Measurements from ENCODE around the gene SNAP23. TPM values are rescaled to one million over a fixed set of nuclear protein-coding genes. Genes with fewer than 3 reads are reported as not detected.

SNAP23 gene
- total RNA-seq (34.0 TPM), polyA plus RNA-seq (66.3 TPM)
- long read RNA-seq, donor 1, transcript SNAP23-201 (8 exons, 2,687 nt), result major isoform, 5 of 6 reads
- long read RNA-seq, donor 1, partial matches to known transcripts, result 0 of 6 reads
- long read RNA-seq, donor 1, other reads (novel, unspliced or antisense), result 0 of 6 reads
- long read RNA-seq, donor 2, result 0 reads
- long read RNA-seq, donor 3, transcript SNAP23-201 (8 exons, 2,687 nt), result major isoform, 18 of 96 reads
- long read RNA-seq, donor 3, partial matches to known transcripts, result 74 of 96 reads
- long read RNA-seq, donor 3, other reads (novel, unspliced or antisense), result 0 of 96 reads
- long read RNA-seq, donor 4, transcript SNAP23-201 (8 exons, 2,687 nt), result major isoform, 5 of 5 reads
- long read RNA-seq, donor 4, partial matches to known transcripts, result 0 of 5 reads
- long read RNA-seq, donor 4, other reads (novel, unspliced or antisense), result 0 of 5 reads
- long read RNA-seq, donor 5, transcript SNAP23-201 (8 exons, 2,687 nt), result major isoform, 25 of 43 reads
- long read RNA-seq, donor 5, partial matches to known transcripts, result 11 of 43 reads
- long read RNA-seq, donor 5, other reads (novel, unspliced or antisense), result 5 of 43 reads
- long read RNA-seq, donor 6, transcript SNAP23-201 (8 exons, 2,687 nt), result major isoform, 13 of 58 reads
- long read RNA-seq, donor 6, partial matches to known transcripts, result 43 of 58 reads
- long read RNA-seq, donor 6, other reads (novel, unspliced or antisense), result 0 of 58 reads
- long read RNA-seq, donor 7, transcript SNAP23-201 (8 exons, 2,687 nt), result major isoform, 16 of 24 reads
- long read RNA-seq, donor 7, partial matches to known transcripts, result 6 of 24 reads
- long read RNA-seq, donor 7, other reads (novel, unspliced or antisense), result 0 of 24 reads
- long read RNA-seq, donor 8, transcript SNAP23-201 (8 exons, 2,687 nt), result major isoform, 14 of 14 reads
- long read RNA-seq, donor 8, partial matches to known transcripts, result 0 of 14 reads
- long read RNA-seq, donor 8, other reads (novel, unspliced or antisense), result 0 of 14 reads
- long read RNA-seq, donor 9, transcript SNAP23-201 (8 exons, 2,687 nt), result major isoform, 15 of 16 reads
- long read RNA-seq, donor 9, partial matches to known transcripts, result 0 of 16 reads
- long read RNA-seq, donor 9, other reads (novel, unspliced or antisense), result 0 of 16 reads
- long read RNA-seq, donor 10, transcript SNAP23-201 (8 exons, 2,687 nt), result major isoform, 19 of 35 reads
- long read RNA-seq, donor 10, partial matches to known transcripts, result 12 of 35 reads
- long read RNA-seq, donor 10, other reads (novel, unspliced or antisense), result 0 of 35 reads

- Histone ChIP-seq H3K27me3 (ENCODE audit: control insufficient read depth in 2 of 2, insufficient read depth in 1 of 2, low read length in 1 of 2) (no peaks in the 10 kb centered on the region), H3K4me3 (ENCODE audit: low read length in 2 of 2) (peak within 1 kb of the TSS; percentile 75 to 94), H3K27ac (ENCODE audit: low read depth in 1 of 2, low read length in 1 of 2) (peak within 1 kb of the TSS; percentile 86 to 89), H3K9me3 (ENCODE audit: control insufficient read depth in 2 of 2, insufficient read depth in 1 of 2, low read length in 1 of 2) (no peaks in the 10 kb centered on the region), H3K4me1 (ENCODE audit: control insufficient read depth in 2 of 2, insufficient read depth in 2 of 2, low read length in 2 of 2) (peaks cover 13 to 22% of the 10 kb centered on the region in 2 donors), H3K36me3 (ENCODE audit: control insufficient read depth in 2 of 2, insufficient read depth in 2 of 2, low read length in 1 of 2) (no peaks in the 10 kb centered on the region)
- under 1% methylated on average over 43 of the region's 43 CpGs for WGBS
- peak; percentile 61 to 86 (median 73) for DNase-seq (ENCODE audit: low read depth in 6 of 9, low spot score in 9 of 9)
Observed at GRCh38 chr15:42495361-42496212, at the start of gene SNAP23. TSS of gene SNAP23 (plus strand) at chr15:42495634. CDS start at chr15:42511847, 16,213 bp downstream.

- Histone ChIP-seq H3K4me3 (ENCODE audit: low read length in 2 of 2) (no peak overlapping the region), H3K27me3 (ENCODE audit: control insufficient read depth in 2 of 2, insufficient read depth in 1 of 2, low read length in 1 of 2) (no peaks in the 10 kb centered on the region), H3K36me3 (ENCODE audit: control insufficient read depth in 2 of 2, insufficient read depth in 2 of 2, low read length in 1 of 2) (peaks cover 49 to 57% of the 10 kb centered on the region in 2 donors), H3K4me1 (ENCODE audit: control insufficient read depth in 2 of 2, insufficient read depth in 2 of 2, low read length in 2 of 2) (no peaks in the 10 kb centered on the region), H3K27ac (ENCODE audit: low read depth in 1 of 2, low read length in 1 of 2) (no peak overlapping the region), H3K9me3 (ENCODE audit: control insufficient read depth in 2 of 2, insufficient read depth in 1 of 2, low read length in 1 of 2) (no peaks in the 10 kb centered on the region)
- no peak for DNase-seq (ENCODE audit: low read depth in 6 of 9, low spot score in 9 of 9)
- 95% methylated on average over 2 of the region's 2 CpGs for WGBS
Observed at GRCh38 chr15:42447599-42447998, 47.8 kb upstream of the SNAP23 start.

DNA sequence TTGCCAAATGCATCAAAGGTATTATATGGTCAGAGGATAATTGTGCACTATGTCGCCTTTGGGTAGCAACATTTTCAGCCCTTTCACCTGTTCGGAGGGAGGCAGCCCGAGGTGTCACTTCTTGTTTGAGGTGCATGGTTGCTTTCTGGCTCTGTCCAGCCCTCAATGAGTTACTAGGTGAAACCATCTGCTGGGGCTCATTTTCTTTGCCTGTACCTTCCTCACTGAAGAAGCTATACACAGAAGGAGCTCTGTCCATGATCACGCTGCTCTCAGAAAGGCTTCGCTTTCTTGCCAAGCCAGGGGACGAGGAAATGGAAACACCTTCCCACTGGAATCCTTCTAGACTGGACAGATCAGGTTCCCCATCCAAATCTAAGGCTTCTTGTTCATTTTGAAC, 47.2 kb upstream of the SNAP23 start:
- WGBS, result 98% methylated on average over 6 of the region's 6 CpGs
- Histone ChIP-seq H3K36me3 (ENCODE audit: control insufficient read depth in 2 of 2, insufficient read depth in 2 of 2, low read length in 1 of 2) (peaks cover 49 to 53% of the 10 kb centered on the region in 2 donors), H3K27me3 (ENCODE audit: control insufficient read depth in 2 of 2, insufficient read depth in 1 of 2, low read length in 1 of 2) (no peaks in the 10 kb centered on the region), H3K27ac (ENCODE audit: low read depth in 1 of 2, low read length in 1 of 2) (peak overlapping the region in 1 of 2 donors; percentile 18), H3K9me3 (ENCODE audit: control insufficient read depth in 2 of 2, insufficient read depth in 1 of 2, low read length in 1 of 2) (no peaks in the 10 kb centered on the region), H3K4me1 (ENCODE audit: control insufficient read depth in 2 of 2, insufficient read depth in 2 of 2, low read length in 2 of 2) (no peaks in the 10 kb centered on the region), H3K4me3 (ENCODE audit: low read length in 2 of 2) (no peak overlapping the region)
- DNase-seq (ENCODE audit: low read depth in 6 of 9, low spot score in 9 of 9), result no peak

DNA sequence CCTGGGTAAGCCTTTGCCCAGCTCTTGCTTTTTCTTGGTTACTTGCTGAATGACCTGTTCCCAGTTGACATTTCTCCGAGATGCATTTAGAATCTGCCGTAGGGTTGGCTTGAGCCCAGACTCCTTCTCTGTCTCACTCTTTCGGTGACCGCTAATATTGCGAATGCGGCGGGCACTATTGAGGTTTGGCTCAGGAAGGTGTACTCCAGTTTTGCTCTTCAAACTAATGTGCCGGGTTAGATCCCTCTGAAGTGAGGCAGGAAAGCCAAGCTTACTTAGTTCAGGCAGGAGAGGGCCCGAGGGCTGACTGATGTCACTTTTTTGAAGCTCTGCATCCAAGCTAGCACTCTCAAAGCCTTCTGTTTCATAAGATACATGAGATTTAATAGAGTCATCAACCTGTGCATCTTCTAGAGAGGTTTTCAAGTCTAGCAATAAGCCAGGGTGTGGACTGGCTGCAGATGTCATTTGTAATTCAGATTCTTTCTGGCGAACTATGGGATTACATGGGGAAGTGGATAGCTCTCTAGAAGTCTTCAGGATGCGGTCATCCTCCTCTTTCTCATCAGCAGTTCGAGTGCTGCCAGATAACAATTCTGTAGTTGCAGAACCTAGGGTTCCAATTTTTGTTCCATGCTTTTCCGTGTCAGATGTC, 45.5 kb upstream of the SNAP23 start:
- no peaks in the 10 kb centered on the region for H3K27me3 ChIP-seq (ENCODE audit: control insufficient read depth in 2 of 2, insufficient read depth in 1 of 2, low read length in 1 of 2)
- no peak overlapping the region for H3K27ac ChIP-seq (ENCODE audit: low read depth in 1 of 2, low read length in 1 of 2)
- H3K4me1 ChIP-seq (ENCODE audit: control insufficient read depth in 2 of 2, insufficient read depth in 2 of 2, low read length in 2 of 2), result no peaks in the 10 kb centered on the region
- no peak for DNase-seq (ENCODE audit: low read depth in 6 of 9, low spot score in 9 of 9)
- H3K4me3 ChIP-seq (ENCODE audit: low read length in 2 of 2), result no peak overlapping the region
- H3K9me3 ChIP-seq (ENCODE audit: control insufficient read depth in 2 of 2, insufficient read depth in 1 of 2, low read length in 1 of 2), result no peaks in the 10 kb centered on the region
- peaks cover 41 to 44% of the 10 kb centered on the region in 2 donors for H3K36me3 ChIP-seq (ENCODE audit: control insufficient read depth in 2 of 2, insufficient read depth in 2 of 2, low read length in 1 of 2)
- 98% methylated on average over 13 of the region's 13 CpGs for WGBS

DNA sequence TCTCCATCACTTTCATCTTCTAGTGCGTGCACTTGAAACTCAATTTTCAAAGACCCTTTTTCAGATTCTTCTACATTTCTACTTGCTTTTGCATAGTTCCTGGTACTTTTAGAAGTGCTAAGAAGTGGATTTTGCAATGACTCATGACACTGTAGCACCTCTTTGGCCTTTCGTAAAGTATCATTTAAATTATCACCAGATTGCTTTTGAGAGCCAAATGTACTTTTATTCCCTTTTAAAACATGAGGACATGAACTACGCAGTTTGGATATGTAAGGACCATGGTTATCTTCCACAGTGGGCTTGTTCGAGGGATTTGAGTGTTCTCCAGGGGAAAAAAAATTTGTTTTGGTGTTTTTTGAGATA, 45.0 kb upstream of the SNAP23 start:
- Histone ChIP-seq H3K36me3 (ENCODE audit: control insufficient read depth in 2 of 2, insufficient read depth in 2 of 2, low read length in 1 of 2) (peaks cover 39 to 41% of the 10 kb centered on the region in 2 donors), H3K4me1 (ENCODE audit: control insufficient read depth in 2 of 2, insufficient read depth in 2 of 2, low read length in 2 of 2) (no peaks in the 10 kb centered on the region), H3K27ac (ENCODE audit: low read depth in 1 of 2, low read length in 1 of 2) (no peak overlapping the region), H3K4me3 (ENCODE audit: low read length in 2 of 2) (no peak overlapping the region), H3K9me3 (ENCODE audit: control insufficient read depth in 2 of 2, insufficient read depth in 1 of 2, low read length in 1 of 2) (no peaks in the 10 kb centered on the region), H3K27me3 (ENCODE audit: control insufficient read depth in 2 of 2, insufficient read depth in 1 of 2, low read length in 1 of 2) (no peaks in the 10 kb centered on the region)
- DNase-seq (ENCODE audit: low read depth in 6 of 9, low spot score in 9 of 9), result no peak
- 98% methylated on average over 4 of the region's 4 CpGs for WGBS

- WGBS, result 96% methylated on average over 3 of the region's 3 CpGs
- no peaks in the 10 kb centered on the region for H3K27me3 ChIP-seq (ENCODE audit: control insufficient read depth in 2 of 2, insufficient read depth in 1 of 2, low read length in 1 of 2)
- no peak for DNase-seq (ENCODE audit: low read depth in 6 of 9, low spot score in 9 of 9)
Observed at GRCh38 chr15:42453826-42454225, 41.6 kb upstream of the SNAP23 start.

DNA sequence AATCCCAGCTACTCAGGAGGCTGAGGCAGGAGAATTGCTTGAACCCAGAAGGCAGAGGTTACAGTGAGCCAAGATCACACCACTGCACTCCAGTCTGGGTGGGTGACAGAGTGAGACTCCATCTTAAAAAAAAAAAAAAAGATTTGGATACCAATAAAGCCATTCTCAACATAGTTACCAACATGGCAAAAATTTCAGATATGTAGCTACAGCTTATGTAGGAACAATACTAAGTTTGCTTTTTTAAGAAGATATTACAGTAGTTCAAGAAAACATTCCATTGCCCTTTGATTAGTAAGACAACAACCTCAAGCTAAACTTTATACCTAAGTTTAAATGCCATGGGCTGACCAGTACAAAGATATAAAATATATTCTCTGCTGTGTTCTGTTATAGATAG, 38.9 kb upstream of the SNAP23 start:
- H3K27me3 ChIP-seq (ENCODE audit: control insufficient read depth in 2 of 2, insufficient read depth in 1 of 2, low read length in 1 of 2), result no peaks in the 10 kb centered on the region
- H3K4me1 ChIP-seq (ENCODE audit: control insufficient read depth in 2 of 2, insufficient read depth in 2 of 2, low read length in 2 of 2), result peaks cover 3 to 8% of the 10 kb centered on the region in 2 donors
- H3K4me3 ChIP-seq (ENCODE audit: low read length in 2 of 2), result no peak overlapping the region
- peaks cover 7 to 10% of the 10 kb centered on the region in 2 donors for H3K36me3 ChIP-seq (ENCODE audit: control insufficient read depth in 2 of 2, insufficient read depth in 2 of 2, low read length in 1 of 2)
- no peak overlapping the region for H3K27ac ChIP-seq (ENCODE audit: low read depth in 1 of 2, low read length in 1 of 2)
- no peak for DNase-seq (ENCODE audit: low read depth in 6 of 9, low spot score in 9 of 9)
- H3K9me3 ChIP-seq (ENCODE audit: control insufficient read depth in 2 of 2, insufficient read depth in 1 of 2, low read length in 1 of 2), result no peaks in the 10 kb centered on the region

More at GRCh38 chr15:42453826-42454225, 41.6 kb upstream of the SNAP23 start:
- Histone ChIP-seq H3K36me3 (ENCODE audit: control insufficient read depth in 2 of 2, insufficient read depth in 2 of 2, low read length in 1 of 2) (peaks cover 25 to 30% of the 10 kb centered on the region in 2 donors), H3K4me1 (ENCODE audit: control insufficient read depth in 2 of 2, insufficient read depth in 2 of 2, low read length in 2 of 2) (peaks cover 3 to 8% of the 10 kb centered on the region in 2 donors), H3K4me3 (ENCODE audit: low read length in 2 of 2) (no peak overlapping the region), H3K27ac (ENCODE audit: low read depth in 1 of 2, low read length in 1 of 2) (no peak overlapping the region), H3K9me3 (ENCODE audit: control insufficient read depth in 2 of 2, insufficient read depth in 1 of 2, low read length in 1 of 2) (no peaks in the 10 kb centered on the region)

DNA sequence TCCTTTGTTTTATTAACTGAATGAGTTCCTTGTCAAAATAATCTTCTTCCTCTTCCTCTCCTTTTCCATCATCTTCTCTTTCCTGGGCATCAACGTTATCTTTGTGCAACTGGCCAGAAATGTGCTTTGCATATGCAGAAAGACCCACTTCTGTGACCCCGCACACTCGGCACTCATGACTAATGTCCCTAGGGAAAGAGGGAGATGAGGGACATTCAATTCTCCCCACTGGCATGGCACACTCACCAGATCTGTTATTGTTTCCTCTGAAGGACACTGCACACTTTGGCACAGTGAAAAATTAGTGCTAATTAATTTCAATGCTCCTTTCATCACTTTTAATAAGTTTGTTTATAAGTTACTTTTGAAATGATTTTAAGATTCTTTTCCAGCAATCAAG, 38.5 kb upstream of the SNAP23 start:
- Histone ChIP-seq H3K27me3 (ENCODE audit: control insufficient read depth in 2 of 2, insufficient read depth in 1 of 2, low read length in 1 of 2) (no peaks in the 10 kb centered on the region), H3K36me3 (ENCODE audit: control insufficient read depth in 2 of 2, insufficient read depth in 2 of 2, low read length in 1 of 2) (peaks cover 3 to 7% of the 10 kb centered on the region in 2 donors), H3K4me3 (ENCODE audit: low read length in 2 of 2) (no peak overlapping the region), H3K9me3 (ENCODE audit: control insufficient read depth in 2 of 2, insufficient read depth in 1 of 2, low read length in 1 of 2) (no peaks in the 10 kb centered on the region), H3K27ac (ENCODE audit: low read depth in 1 of 2, low read length in 1 of 2) (peak overlapping the region in 1 of 2 donors; percentile 87), H3K4me1 (ENCODE audit: control insufficient read depth in 2 of 2, insufficient read depth in 2 of 2, low read length in 2 of 2) (peaks cover 3 to 8% of the 10 kb centered on the region in 2 donors)
- WGBS, result 85% methylated on average over 3 of the region's 3 CpGs
- DNase-seq (ENCODE audit: low read depth in 6 of 9, low spot score in 9 of 9), result no peak
